Head of caudate nucleus (tissue), 42 donors: ENCODE results near the gene RSPO3.
"Not testable (repeated sequence)": the region's sequence is repeated elsewhere in the genome, so short reads cannot be mapped to it uniquely, and the experiment has no call there.

Experiments used
- DNase-seq, 42 donors: peaks; one replicate each; pipeline versions ENCODE4 v3.0.0 to v3.0.0-alpha.2; 2020 to 2021; ENCODE audit warnings: mixed read lengths in 7 of 42
- intact Hi-C: fragments of 100-400 bp; cut with DNase I; formaldehyde crosslinking; loops from one replicate; pipeline ENCODE4 v1.15.0; 2022

RSPO3 gene

GRCh38 chr6:127118298-127119101, at the start of gene RSPO3:
Gene RSPO3, plus strand, starts transcription at chr6:127118671. Its CDS starts 522 bp downstream, at chr6:127119193.
- intact Hi-C loops = loop anchor here (10.0 kb wide), 1 partner anchor 1124 kb away; no protein-coding TSS in a partner anchor

GRCh38 chr6:127069659-127070279, 48.7 kb upstream of the RSPO3 start:
- DNase-seq = no peak
- intact Hi-C loops = no loop called here

More at GRCh38 chr6:127118298-127119101, at the start of gene RSPO3:
- peak in 29 of 42 donors; percentile 5 to 49 (median 19) for DNase-seq

GRCh38 chr6:127073222-127073621, 45.2 kb upstream of the RSPO3 start:
- no peak for DNase-seq
- intact Hi-C loops = no loop called here

GRCh38 chr6:127076466-127076865, 42.0 kb upstream of the RSPO3 start:
- intact Hi-C loops = no loop called here
- DNase-seq = no peak

- no peak for DNase-seq
- intact Hi-C loops = no loop called here
Measured at GRCh38 chr6:127077886-127078285, 40.6 kb upstream of the RSPO3 start.

GRCh38 chr6:127078669-127079068, 39.8 kb upstream of the RSPO3 start:
- DNase-seq = no peak
- intact Hi-C loops = no loop called here

GRCh38 chr6:127079681-127080080, 38.8 kb upstream of the RSPO3 start:
- intact Hi-C loops = no loop called here
- no peak for DNase-seq

GRCh38 chr6:127080081-127080480, 38.4 kb upstream of the RSPO3 start:
- no peak for DNase-seq
- intact Hi-C loops = no loop called here

- intact Hi-C loops = no loop called here
- no peak for DNase-seq
Measured at GRCh38 chr6:127083231-127083962, 35.1 kb upstream of the RSPO3 start.

GRCh38 chr6:127083963-127084310, 34.5 kb upstream of the RSPO3 start:
- intact Hi-C loops = no loop called here
- DNase-seq = no peak

- intact Hi-C loops = no loop called here
- DNase-seq = no peak
Measured at GRCh38 chr6:127085181-127085580, 33.3 kb upstream of the RSPO3 start.

- DNase-seq = no peak
- intact Hi-C loops = no loop called here
Measured at GRCh38 chr6:127090051-127090450, 28.4 kb upstream of the RSPO3 start.

GRCh38 chr6:127092466-127092865, 26.0 kb upstream of the RSPO3 start:
- DNase-seq = no peak
- intact Hi-C loops = no loop called here

GRCh38 chr6:127094791-127095190, 23.7 kb upstream of the RSPO3 start:
- intact Hi-C loops = no loop called here
- DNase-seq = no peak

- intact Hi-C loops = no loop called here
- no peak for DNase-seq
Measured at GRCh38 chr6:127096167-127096566, 22.3 kb upstream of the RSPO3 start.

- intact Hi-C loops, DNase-seq: not testable (repeated sequence)
Measured at GRCh38 chr6:127097442-127097841, 21.0 kb upstream of the RSPO3 start.

- intact Hi-C loops = no loop called here
- no peak for DNase-seq
Measured at GRCh38 chr6:127100510-127101140, 17.8 kb upstream of the RSPO3 start.

- DNase-seq = no peak
- intact Hi-C loops = no loop called here
Measured at GRCh38 chr6:127102299-127102698, 16.2 kb upstream of the RSPO3 start.

- no peak for DNase-seq
- intact Hi-C loops = no loop called here
Measured at GRCh38 chr6:127102859-127103258, 15.6 kb upstream of the RSPO3 start.

- intact Hi-C loops = no loop called here
- DNase-seq = no peak
Measured at GRCh38 chr6:127103482-127103881, 15.0 kb upstream of the RSPO3 start.
